Renal pelvis (tissue), 4 donors: ENCODE data around the gene ZNF286A. TPM values are rescaled to one million over a fixed set of nuclear protein-coding genes. Genes with fewer than 3 reads are reported as not detected.
"Not testable (repeated sequence)": the region's sequence is repeated elsewhere in the genome, so short reads cannot be mapped to it uniquely, and the experiment has no call there.

ENCODE experiments used
- DNase-seq: peaks from one replicate; pipeline ENCODE4 v3.0.0-alpha.2; 2013
- polyA plus RNA-seq, 3 donors: library from polyadenylated mRNA; unstranded; fragments of 120-200 nt; gene quantifications; one replicate each; pipeline ENCODE4 v1.2.1, GENCODE V29; 2013; ENCODE audit not compliant: insufficient read length in 3 of 3

The ZNF286A gene
- polyA plus RNA-seq, 3 donors, result 35.0 to 48.8 (median 41.5) TPM

- DNase-seq, result peak; percentile 62
Measured at GRCh38 chr17:15683824-15684478, 15.6 kb upstream of the ZNF286A start, which contains the start of gene TRIM16. Gene TRIM16 (minus strand): TSS chr17:15684311. CDS start chr17:15651609, 32,702 bp downstream.

GRCh38 chr17:15687494-15687893 is 12.1 kb upstream of the ZNF286A start:
- DNase-seq, result not testable (repeated sequence)

- DNase-seq, result peak; percentile 7
Measured at GRCh38 chr17:15698967-15699366, 585 bp upstream of the ZNF286A start.

DNA sequence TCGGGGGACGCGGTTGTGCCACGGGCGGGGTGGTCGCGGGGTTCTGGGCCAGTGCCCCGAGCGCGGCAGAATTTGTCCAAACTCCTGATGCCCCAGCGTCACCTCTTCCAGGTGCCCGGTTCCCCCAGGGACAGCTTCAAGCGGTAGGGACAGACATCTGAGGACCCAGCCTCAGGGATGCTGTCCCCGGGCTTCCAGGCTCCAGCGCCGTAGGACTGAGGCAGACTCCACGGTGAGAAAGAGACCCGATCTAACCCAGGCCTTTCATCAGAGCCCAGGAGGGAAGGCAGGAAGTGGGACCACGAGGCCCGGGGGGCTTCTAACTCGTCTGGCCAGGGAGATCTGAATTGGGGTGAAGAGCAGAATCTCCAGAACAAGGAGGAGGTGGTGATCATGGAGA is 385 bp downstream of the ZNF286A start:
- DNase-seq, result not testable (repeated sequence)

DNA sequence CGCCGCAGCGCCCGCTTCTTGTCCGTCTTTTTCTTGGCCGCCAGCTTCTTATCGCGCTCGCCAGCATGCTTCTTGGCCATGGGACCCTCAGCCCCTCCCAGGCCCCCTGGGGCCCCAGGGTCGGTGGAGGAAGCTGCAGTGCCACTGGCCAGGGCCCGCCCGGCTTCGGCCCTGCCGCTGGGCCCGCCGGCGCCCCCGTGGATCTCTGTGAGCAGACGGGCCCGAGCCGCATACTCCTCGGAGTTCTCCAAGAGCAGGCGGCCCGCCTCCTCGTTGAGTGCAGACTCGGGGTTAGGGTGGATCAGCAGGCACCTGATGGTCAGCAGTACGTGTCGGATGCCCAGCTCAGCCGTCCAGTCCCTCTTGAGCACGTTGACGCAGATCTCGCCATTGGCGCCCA is 4.7 kb downstream of the ZNF286A start:
- not testable (repeated sequence) for DNase-seq

GRCh38 chr17:15704813-15705212 is 5.3 kb downstream of the ZNF286A start:
- not testable (repeated sequence) for DNase-seq

DNA sequence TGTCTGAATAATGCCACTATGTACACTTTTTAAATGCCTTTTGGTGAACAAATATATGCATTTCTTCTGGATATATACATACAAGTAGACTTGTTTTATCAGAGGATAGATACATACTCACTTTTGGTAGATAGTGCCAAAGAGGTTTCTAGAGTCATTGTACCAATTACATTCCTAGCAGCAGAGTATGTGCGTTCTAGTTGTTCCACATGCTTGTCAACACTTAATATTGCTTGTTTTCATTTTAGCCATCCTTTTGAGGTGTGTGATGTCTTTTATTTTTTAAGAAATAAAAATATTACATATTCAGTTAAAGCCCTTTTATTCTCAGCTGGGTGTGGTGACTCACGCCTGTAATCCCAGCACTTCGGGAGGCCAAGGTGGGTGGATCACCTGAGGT is 9.3 kb downstream of the ZNF286A start:
- not testable (repeated sequence) for DNase-seq

DNA sequence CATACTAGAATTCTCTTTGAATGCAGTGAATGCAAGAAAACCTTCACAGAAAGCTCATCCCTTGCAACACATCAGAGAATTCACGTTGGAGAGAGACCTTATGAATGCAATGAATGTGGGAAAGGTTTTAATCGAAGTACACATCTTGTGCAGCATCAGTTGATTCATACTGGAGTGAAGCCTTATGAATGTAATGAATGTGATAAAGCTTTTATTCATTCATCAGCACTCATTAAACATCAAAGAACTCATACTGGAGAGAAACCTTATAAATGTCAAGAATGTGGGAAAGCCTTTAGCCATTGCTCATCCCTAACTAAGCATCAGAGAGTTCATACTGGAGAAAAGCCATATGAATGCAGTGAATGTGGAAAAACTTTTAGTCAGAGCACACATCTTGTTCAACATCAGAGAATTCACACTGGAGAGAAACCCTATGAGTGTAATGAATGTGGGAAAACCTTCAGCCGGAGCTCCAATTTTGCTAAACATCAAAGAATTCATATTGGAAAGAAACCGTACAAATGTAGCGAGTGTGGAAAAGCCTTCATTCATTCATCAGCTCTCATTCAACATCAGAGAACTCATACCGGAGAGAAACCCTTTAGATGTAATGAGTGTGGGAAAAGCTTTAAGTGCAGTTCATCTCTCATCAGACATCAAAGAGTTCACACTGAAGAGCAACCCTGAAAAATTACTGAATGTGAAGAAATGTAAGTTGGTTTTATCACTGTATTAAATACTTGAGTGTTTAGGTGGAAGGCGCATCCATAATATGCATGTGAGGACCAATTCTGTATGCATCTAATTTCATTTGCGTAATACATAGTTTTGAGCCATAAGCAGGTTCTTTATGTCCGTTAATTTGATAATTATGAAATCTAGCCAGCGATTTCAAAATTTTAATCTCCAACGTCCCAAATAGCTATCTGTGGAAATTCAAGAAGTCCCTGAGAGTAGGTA is 17.3 kb downstream of the ZNF286A start:
- not testable (repeated sequence) for DNase-seq

- not testable (repeated sequence) for DNase-seq
Measured at GRCh38 chr17:15730535-15730934, 31.0 kb downstream of the ZNF286A start.

GRCh38 chr17:15731900-15732299 is 32.3 kb downstream of the ZNF286A start, which contains the start of gene TBC1D26:
Gene TBC1D26 (plus strand): TSS chr17:15732283. CDS start chr17:15735349, 3,066 bp downstream.
- DNase-seq, result not testable (repeated sequence)

GRCh38 chr17:15733174-15733789 is 33.7 kb downstream of the ZNF286A start:
- not testable (repeated sequence) for DNase-seq

GRCh38 chr17:15736578-15736977 is 37.0 kb downstream of the ZNF286A start:
- not testable (repeated sequence) for DNase-seq

DNA sequence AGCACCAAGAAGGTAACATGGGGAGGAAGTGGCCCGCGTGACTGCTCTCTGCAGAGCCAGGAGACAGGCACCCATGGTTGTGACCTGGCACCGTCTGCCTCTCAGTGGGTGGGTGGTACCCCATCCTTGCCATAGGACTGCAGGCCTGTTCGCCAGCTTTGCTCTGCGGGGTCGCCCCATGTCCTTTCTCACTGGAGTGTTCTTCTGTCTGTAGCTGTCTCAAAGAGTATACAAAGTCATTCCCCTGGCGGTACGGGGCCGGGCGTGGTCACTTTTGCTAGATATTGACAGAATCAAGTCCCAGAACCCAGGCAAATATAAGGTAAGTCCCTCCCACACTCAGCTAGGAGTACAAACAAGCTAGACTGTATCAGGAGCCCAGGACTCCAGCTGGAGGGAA is 38.5 kb downstream of the ZNF286A start:
- no peak for DNase-seq

GRCh38 chr17:15739259-15739658 is 39.7 kb downstream of the ZNF286A start:
- DNase-seq, result not testable (repeated sequence)

GRCh38 chr17:15740041-15740440 is 40.5 kb downstream of the ZNF286A start:
- not testable (repeated sequence) for DNase-seq

DNA sequence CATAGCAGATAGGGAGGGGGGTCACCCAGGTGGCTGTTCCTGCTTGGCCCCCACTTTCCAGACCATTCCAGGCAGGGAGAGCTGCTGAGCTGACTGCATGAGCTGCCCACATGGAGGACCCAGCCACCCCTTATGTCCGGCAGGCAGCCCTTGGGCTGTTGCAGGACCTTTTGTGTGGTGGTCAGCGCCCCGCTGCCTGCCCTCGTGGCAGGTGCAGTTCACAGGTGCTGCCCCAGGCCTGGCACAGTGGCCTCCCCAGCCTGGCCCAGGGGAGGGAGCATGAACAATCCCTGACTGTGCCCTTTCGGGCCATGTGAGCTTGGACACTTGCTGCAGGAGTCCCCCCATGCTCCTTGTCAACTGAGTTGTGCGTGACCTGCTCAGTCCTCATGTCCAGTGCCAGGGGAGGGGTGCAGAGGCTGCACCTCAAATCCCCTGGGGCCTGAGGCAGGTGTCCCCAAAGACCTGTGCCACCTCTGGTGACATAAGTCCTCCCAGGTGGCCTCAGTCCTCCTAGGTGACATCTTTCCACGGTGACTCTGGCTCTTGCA is 41.1 kb downstream of the ZNF286A start:
- DNase-seq, result no peak

DNA sequence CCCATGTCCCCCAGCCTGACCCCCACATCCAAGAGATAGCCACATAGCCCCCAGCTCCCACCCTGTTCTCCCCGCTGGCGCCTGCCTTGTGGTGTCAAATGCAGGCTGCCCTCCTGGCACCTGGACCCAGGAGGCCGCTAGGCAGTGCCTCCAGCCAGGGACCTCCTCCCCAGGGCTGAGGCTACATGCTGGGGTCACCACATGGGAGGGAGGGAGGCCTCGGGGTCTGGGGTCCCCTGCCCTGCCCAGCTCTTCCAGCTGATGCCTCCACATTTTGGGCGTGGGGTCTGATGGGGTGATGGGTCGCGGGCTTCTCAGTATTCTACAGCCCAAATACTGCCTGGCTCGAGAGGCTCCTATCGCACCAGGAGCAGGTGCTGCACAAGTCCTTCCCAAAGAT is 42.1 kb downstream of the ZNF286A start:
- no peak for DNase-seq

DNA sequence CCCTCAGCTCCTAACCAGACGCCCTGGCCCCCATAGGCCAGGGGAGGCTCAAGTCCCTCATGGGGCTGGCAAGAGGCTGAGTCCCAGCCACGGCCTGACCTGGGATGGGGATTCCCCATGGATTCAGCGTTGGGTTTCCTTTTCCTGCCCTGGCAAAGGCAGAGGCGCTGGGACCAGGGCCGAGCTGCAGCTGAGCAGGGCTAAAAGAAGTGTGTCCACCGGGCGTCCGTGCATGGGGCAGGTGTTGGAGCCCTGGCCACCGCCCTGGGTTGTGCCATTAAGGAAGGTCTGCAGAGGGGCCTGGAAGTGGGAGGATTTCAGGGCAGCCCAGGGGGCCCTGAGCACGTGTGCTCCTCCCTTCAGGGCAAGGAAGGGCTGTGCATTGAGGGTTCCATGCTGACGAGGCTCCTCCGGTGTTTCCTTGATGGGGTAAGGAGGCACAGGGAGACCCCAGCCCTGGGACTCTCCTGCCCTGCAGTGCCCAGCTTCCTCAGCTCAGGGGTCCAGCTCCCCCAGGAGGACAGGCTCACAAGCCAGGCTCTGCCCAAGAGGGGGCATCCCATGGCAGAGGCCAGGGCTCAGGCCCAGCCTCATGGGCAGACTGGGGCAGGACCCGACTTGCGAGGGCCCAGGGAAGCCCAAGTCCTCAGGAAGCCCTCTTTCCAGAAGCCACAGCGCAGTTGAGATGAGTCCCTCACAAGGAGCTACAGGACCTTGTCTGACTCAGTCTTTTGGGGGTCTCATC is 42.7 kb downstream of the ZNF286A start:
- no peak for DNase-seq

- no peak for DNase-seq
Measured at GRCh38 chr17:15742921-15743320, 43.4 kb downstream of the ZNF286A start.

- no peak for DNase-seq
Measured at GRCh38 chr17:15744074-15744676, 44.6 kb downstream of the ZNF286A start.

GRCh38 chr17:15744885-15745284 is 45.3 kb downstream of the ZNF286A start:
- DNase-seq, result no peak
